Measurements from ENCODE around the gene RRP36.

Gene RRP36

DNA sequence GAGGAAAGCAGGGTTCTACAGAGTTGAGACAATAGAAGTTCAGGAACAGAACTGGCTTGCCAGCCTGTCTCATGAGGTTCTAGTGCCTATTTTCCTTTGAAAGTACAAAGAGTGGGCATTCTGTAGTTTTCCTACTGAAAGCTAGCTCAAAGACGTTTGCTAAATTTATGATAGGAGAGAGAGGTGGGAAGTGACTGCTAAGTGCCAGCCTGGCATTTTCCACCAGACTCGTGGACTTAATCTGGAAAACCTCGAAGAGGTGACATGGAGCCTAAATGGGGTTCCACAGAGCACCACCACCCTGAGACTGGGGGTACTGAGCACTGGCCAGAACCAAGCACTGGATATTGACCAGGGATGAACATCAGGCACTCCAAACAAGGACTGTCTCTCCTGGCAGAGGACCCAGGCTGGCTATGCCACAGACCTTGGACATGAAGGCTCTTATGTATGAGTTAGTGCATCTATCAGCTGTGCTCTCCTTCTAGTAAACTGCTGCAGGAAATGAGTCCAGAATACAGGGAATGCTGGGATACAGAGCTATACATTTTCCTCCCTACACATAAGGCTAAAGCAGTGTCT lies 49.6 kb upstream of the RRP36 start (continued):
- TF ChIP-seq, protein P1, sequence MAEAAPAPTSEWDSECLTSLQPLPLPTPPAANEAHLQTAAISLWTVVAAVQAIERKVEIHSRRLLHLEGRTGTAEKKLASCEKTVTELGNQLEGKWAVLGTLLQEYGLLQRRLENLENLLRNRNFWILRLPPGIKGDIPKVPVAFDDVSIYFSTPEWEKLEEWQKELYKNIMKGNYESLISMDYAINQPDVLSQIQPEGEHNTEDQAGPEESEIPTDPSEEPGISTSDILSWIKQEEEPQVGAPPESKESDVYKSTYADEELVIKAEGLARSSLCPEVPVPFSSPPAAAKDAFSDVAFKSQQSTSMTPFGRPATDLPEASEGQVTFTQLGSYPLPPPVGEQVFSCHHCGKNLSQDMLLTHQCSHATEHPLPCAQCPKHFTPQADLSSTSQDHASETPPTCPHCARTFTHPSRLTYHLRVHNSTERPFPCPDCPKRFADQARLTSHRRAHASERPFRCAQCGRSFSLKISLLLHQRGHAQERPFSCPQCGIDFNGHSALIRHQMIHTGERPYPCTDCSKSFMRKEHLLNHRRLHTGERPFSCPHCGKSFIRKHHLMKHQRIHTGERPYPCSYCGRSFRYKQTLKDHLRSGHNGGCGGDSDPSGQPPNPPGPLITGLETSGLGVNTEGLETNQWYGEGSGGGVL (tag by site-specific recombination; IDR thresholded peaks at IDR 0.05) = no peak
- TF ChIP-seq, protein P2, sequence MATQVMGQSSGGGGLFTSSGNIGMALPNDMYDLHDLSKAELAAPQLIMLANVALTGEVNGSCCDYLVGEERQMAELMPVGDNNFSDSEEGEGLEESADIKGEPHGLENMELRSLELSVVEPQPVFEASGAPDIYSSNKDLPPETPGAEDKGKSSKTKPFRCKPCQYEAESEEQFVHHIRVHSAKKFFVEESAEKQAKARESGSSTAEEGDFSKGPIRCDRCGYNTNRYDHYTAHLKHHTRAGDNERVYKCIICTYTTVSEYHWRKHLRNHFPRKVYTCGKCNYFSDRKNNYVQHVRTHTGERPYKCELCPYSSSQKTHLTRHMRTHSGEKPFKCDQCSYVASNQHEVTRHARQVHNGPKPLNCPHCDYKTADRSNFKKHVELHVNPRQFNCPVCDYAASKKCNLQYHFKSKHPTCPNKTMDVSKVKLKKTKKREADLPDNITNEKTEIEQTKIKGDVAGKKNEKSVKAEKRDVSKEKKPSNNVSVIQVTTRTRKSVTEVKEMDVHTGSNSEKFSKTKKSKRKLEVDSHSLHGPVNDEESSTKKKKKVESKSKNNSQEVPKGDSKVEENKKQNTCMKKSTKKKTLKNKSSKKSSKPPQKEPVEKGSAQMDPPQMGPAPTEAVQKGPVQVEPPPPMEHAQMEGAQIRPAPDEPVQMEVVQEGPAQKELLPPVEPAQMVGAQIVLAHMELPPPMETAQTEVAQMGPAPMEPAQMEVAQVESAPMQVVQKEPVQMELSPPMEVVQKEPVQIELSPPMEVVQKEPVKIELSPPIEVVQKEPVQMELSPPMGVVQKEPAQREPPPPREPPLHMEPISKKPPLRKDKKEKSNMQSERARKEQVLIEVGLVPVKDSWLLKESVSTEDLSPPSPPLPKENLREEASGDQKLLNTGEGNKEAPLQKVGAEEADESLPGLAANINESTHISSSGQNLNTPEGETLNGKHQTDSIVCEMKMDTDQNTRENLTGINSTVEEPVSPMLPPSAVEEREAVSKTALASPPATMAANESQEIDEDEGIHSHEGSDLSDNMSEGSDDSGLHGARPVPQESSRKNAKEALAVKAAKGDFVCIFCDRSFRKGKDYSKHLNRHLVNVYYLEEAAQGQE (tag by site-specific recombination; IDR thresholded peaks at IDR 0.05) = no peak

DNA sequence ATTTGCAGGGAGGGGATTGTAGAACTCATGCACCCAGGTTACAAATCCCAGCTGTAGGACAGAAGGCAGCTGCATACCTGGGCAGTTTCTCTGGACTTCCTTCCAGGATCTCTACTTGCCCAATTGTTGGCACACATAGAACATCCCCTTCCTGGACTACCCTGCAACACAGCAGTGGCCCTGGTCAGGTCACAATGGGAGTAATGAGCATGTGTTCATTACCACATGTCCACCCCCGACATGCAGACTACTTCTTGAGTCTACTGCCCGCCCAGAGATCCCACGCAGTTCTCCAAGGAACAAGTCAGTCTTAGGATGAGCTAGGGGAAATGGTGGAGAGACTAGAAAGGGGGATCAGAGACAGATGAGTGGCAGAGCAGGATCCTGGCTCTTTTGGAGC lies 47.5 kb upstream of the RRP36 start:
- no peak overlapping the region for H3K4me3 ChIP-seq (ENCODE audit: low read depth, low read length)
- ChIA-PET POLR2A (interaction anchor here (0.5 to 3.2 kb wide), 4 partner anchors 10 to 247 kb away, joined by 3 to 29 read pairs (median 7); partner anchors contain the start of genes CNPY3 and PPP2R5D), CTCF (interaction anchor here (0.8 to 3.2 kb wide), 4 partner anchors 10 to 170 kb away, joined by 3 to 20 read pairs (median 3); no protein-coding TSS in a partner anchor)
- no peak overlapping the region for H3K27ac ChIP-seq (ENCODE audit: extremely low read depth, low read depth, low read length)
- no peaks in the 10 kb centered on the region for H3K4me1 ChIP-seq (ENCODE audit: control insufficient read depth, insufficient read depth, low read length)
- H3K9me3 ChIP-seq (ENCODE audit: control insufficient read depth, insufficient read depth, low read depth, low read length) = no peaks in the 10 kb centered on the region
- TF ChIP-seq EGR2 (tag by site-specific recombination; IDR thresholded peaks at IDR 0.05; ENCODE audit: low read depth) (peak; percentile 40; the same call in 1 of the 2 replicates), ZNF747 (tag by site-specific recombination; IDR thresholded peaks at IDR 0.05) (no peak)
- H3K36me3 ChIP-seq (ENCODE audit: control insufficient read depth in 2 of 2, insufficient read depth in 1 of 2, low read length in 2 of 2) = peaks cover 12 to 18% of the 10 kb centered on the region in 2 experiments; a peak in 2 of 3 replicates

DNA sequence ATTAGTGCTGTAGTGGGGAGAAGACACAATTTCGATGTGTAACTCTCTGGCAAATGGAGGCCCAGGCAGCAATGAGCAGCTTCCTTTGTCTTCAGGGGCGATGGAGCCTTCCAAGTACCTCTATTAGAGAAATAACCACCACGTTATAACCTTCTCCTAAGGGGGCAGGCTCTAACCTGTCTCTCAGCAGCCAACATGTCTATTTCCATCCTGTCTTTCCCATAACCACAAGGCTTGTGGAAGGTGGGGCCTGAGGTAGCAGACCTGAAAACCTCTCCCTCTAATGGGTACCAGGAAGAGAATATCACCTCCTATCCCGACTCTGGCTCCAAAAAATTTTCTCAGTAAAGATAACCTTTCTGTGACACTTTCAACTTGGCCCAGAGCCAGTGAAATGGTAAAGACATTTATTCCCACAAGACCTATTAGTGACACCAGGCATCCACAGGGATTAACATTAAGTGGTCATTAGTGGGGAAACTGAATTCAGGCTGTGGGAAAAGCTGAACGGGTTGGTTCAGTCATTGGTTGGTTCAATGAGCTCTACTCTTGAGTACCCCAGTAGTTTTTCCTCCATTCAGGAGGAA lies 46.4 kb upstream of the RRP36 start:
- H3K4me3 ChIP-seq (ENCODE audit: low read depth, low read length) = no peak overlapping the region
- CTCF ChIA-PET = interaction anchor here (0.6 to 3.2 kb wide), 6 partner anchors 11 to 249 kb away, joined by 3 to 20 read pairs (median 3); no protein-coding TSS in a partner anchor

DNA sequence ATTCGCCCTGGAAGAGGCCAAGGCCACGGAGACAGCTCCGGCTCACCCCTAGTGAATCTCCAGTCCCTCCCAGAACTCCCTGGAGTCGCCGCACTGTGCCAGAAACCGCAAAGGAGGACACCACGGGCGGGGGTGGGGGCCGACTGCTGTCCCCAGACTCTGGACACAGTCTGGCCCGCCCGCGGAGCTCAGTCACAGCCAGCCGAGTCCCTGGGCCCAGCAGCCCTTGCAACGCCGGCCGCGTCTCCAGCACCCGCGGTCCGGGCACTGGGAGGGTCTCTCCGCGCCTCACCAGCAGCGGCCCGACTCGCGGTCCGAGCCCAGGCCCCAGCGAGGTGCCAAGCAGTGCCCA lies 43.0 kb upstream of the RRP36 start:
- Histone ChIP-seq H3K4me3 (ENCODE audit: low read depth, low read length) (peak overlapping the region; percentile 88), H3K27ac (ENCODE audit: extremely low read depth, low read depth, low read length) (peak overlapping the region; percentile 84), H3K4me1 (ENCODE audit: control insufficient read depth, insufficient read depth, low read length) (no peaks in the 10 kb centered on the region), H3K9me3 (ENCODE audit: control insufficient read depth, insufficient read depth, low read depth, low read length) (no peaks in the 10 kb centered on the region), H3K36me3 (ENCODE audit: control insufficient read depth in 2 of 2, insufficient read depth in 1 of 2, low read length in 2 of 2) (peaks cover 9 to 12% of the 10 kb centered on the region in 2 experiments; a peak in 2 of 3 replicates)
- CTCF ChIA-PET = interaction anchor here (0.5 to 1.5 kb wide), 10 partner anchors 10 to 449 kb away, joined by 3 to 6 read pairs (median 3); partner anchors contain the start of genes CUL7, KLC4 and MRPL2
- POLR2A ChIA-PET = interaction anchor here (0.6 to 3.4 kb wide), 16 partner anchors 8 to 233 kb away, joined by 3 to 46 read pairs (median 8); partner anchors contain the start of genes CNPY3, CUL7, GNMT and KLC4
- TF ChIP-seq ZNF561 (tag by site-specific recombination; IDR thresholded peaks at IDR 0.05; ENCODE audit: borderline replicate concordance) = no peak
- TF ChIP-seq ZNF558 (tag by site-specific recombination; IDR thresholded peaks at IDR 0.05) = no peak
- TF ChIP-seq ZBTB8A (tag by site-specific recombination; IDR thresholded peaks at IDR 0.05) = no peak
- no peak for TF ChIP-seq ZNF354C (tag by site-specific recombination; IDR thresholded peaks at IDR 0.05; ENCODE audit: borderline replicate concordance, low read depth)
- TF ChIP-seq, protein P3, sequence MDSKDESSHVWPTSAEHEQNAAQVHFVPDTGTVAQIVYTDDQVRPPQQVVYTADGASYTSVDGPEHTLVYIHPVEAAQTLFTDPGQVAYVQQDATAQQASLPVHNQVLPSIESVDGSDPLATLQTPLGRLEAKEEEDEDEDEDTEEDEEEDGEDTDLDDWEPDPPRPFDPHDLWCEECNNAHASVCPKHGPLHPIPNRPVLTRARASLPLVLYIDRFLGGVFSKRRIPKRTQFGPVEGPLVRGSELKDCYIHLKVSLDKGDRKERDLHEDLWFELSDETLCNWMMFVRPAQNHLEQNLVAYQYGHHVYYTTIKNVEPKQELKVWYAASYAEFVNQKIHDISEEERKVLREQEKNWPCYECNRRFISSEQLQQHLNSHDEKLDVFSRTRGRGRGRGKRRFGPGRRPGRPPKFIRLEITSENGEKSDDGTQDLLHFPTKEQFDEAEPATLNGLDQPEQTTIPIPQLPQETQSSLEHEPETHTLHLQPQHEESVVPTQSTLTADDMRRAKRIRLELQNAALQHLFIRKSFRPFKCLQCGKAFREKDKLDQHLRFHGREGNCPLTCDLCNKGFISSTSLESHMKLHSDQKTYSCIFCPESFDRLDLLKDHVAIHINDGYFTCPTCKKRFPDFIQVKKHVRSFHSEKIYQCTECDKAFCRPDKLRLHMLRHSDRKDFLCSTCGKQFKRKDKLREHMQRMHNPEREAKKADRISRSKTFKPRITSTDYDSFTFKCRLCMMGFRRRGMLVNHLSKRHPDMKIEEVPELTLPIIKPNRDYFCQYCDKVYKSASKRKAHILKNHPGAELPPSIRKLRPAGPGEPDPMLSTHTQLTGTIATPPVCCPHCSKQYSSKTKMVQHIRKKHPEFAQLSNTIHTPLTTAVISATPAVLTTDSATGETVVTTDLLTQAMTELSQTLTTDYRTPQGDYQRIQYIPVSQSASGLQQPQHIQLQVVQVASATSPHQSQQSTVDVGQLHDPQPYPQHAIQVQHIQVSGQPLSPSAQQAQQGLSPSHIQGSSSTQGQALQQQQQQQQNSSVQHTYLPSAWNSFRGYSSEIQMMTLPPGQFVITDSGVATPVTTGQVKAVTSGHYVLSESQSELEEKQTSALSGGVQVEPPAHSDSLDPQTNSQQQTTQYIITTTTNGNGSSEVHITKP (tag by site-specific recombination; IDR thresholded peaks at IDR 0.05) = 0 out of 2 replicates have a peak, but pooled peaks have one; percentile 32
- no peak for TF ChIP-seq ZFP69B (tag by site-specific recombination; IDR thresholded peaks at IDR 0.05)
- TF ChIP-seq ZNF555 (tag by site-specific recombination; conservative IDR thresholded peaks at IDR 0.05) = no peak
- TF ChIP-seq ZNF24 (tag by site-specific recombination; IDR thresholded peaks at IDR 0.05) = no peak
- TF ChIP-seq ZBTB21 (tag by site-specific recombination; IDR thresholded peaks at IDR 0.05) = no peak
- TF ChIP-seq ZNF548 (tag by site-specific recombination; IDR thresholded peaks at IDR 0.05) = no peak
- TF ChIP-seq ZNF624 (tag by site-specific recombination; IDR thresholded peaks at IDR 0.05) = no peak

More for the DNA sequence above, 46.4 kb upstream of the RRP36 start:
- Histone ChIP-seq H3K9me3 (ENCODE audit: control insufficient read depth, insufficient read depth, low read depth, low read length) (no peaks in the 10 kb centered on the region), H3K27ac (ENCODE audit: extremely low read depth, low read depth, low read length) (no peak overlapping the region), H3K36me3 (ENCODE audit: control insufficient read depth in 2 of 2, insufficient read depth in 1 of 2, low read length in 2 of 2) (peaks cover 10 to 12% of the 10 kb centered on the region in 2 experiments; a peak in 2 of 3 replicates), H3K4me1 (ENCODE audit: control insufficient read depth, insufficient read depth, low read length) (no peaks in the 10 kb centered on the region)
- TF ChIP-seq, protein P4, sequence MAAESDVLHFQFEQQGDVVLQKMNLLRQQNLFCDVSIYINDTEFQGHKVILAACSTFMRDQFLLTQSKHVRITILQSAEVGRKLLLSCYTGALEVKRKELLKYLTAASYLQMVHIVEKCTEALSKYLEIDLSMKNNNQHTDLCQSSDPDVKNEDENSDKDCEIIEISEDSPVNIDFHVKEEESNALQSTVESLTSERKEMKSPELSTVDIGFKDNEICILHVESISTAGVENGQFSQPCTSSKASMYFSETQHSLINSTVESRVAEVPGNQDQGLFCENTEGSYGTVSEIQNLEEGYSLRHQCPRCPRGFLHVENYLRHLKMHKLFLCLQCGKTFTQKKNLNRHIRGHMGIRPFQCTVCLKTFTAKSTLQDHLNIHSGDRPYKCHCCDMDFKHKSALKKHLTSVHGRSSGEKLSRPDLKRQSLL (tag by site-specific recombination; IDR thresholded peaks at IDR 0.05) = peak; percentile 65
- TF ChIP-seq ZNF701 (tag by site-specific recombination; IDR thresholded peaks at IDR 0.05) = no peak
- POLR2A ChIA-PET = interaction anchor here (0.6 to 3.2 kb wide), 8 partner anchors 9 to 101 kb away, joined by 3 to 29 read pairs (median 4); partner anchors contain the start of genes CNPY3 and PPP2R5D
